CD4-positive, alpha-beta T cell (primary cell): ENCODE data around the gene UBXN11. TPM values are rescaled to one million over a fixed set of nuclear protein-coding genes. Genes with fewer than 3 reads are reported as not detected.

Experiments used
- ATAC-seq: fragments of 200-7000 bp; cut with Tn5 transposase; one replicate; pipeline ENCODE4 v1.10.0; 2022; ENCODE audit warnings: mild to moderate bottlenecking; ENCODE audit not compliant: poor library complexity
- CTCF ChIA-PET: fragments of 350-600 bp; sonication (Branson Sonifier 250); formaldehyde crosslinking; loops from one replicate; lab custom pipeline; 2021; ENCODE audit warnings: antibody characterized with exemption, inconsistent platforms; lab: Charles Lee
- POLR2A ChIA-PET: fragments of 350-600 bp; sonication (Branson Sonifier 250); formaldehyde crosslinking; loops from one replicate; lab custom pipeline; 2021; ENCODE audit warnings: antibody characterized with exemption, inconsistent platforms; lab: Charles Lee
- DNase-seq, 14 experiments: peaks; one replicate each; pipeline ENCODE4 v3.0.0-alpha.2; 2013 to 2020; ENCODE audit warnings: mixed read lengths in 2 of 14
- H3K27ac ChIP-seq, 2 donors: one replicate each; pipeline versions ENCODE4 v1.5.1 to v1.7.0; 2013; ENCODE audit warnings: low read length in 2 of 2, low read depth in 1 of 2, mild to moderate bottlenecking in 1 of 2
- H3K27me3 ChIP-seq, 2 experiments: 1 replicate in 1 of 2; 2 replicates in 1 of 2; pipeline versions ENCODE4 v1.6.1 to v1.7.0; 2013; ENCODE audit warnings: low read length in 2 of 2, control low read depth in 1 of 2, mild to moderate bottlenecking in 1 of 2, moderate library complexity in 1 of 2; ENCODE audit not compliant: insufficient read depth in 2 of 2, control insufficient read depth in 1 of 2
- H3K36me3 ChIP-seq: one replicate; pipeline ENCODE4 v1.6.1; 2013; ENCODE audit warnings: low read length, control low read depth; ENCODE audit not compliant: insufficient read depth
- H3K4me1 ChIP-seq: one replicate; pipeline ENCODE4 v1.6.1; 2013; ENCODE audit warnings: low read length, control low read depth; ENCODE audit not compliant: insufficient read depth
- H3K4me3 ChIP-seq: one replicate; pipeline ENCODE4 v1.5.1; 2013; ENCODE audit warnings: mild to moderate bottlenecking, low read length, moderate library complexity
- H3K9me3 ChIP-seq, 2 experiments: 1 replicate in 1 of 2; 2 replicates in 1 of 2; pipeline versions ENCODE4 v1.6.1 to v1.7.0; 2013; ENCODE audit warnings: low read length in 2 of 2, mild to moderate bottlenecking in 2 of 2, control low read depth in 1 of 2, moderate library complexity in 1 of 2; ENCODE audit not compliant: control insufficient read depth in 1 of 2, insufficient read depth in 1 of 2
- H3K27ac Mint-ChIP-seq: one replicate; pipeline ENCODE4 v1.8.0; 2020; ENCODE audit warnings: mixed read lengths
- H3K27me3 Mint-ChIP-seq: one replicate; pipeline ENCODE4 v1.8.0; 2021; ENCODE audit warnings: mixed read lengths
- H3K36me3 Mint-ChIP-seq: one replicate; pipeline ENCODE4 v1.8.0; 2021; ENCODE audit warnings: low read depth, mixed read lengths
- H3K4me1 Mint-ChIP-seq: one replicate; pipeline ENCODE4 v1.8.0; 2021; ENCODE audit warnings: low read depth, mixed read lengths
- H3K4me3 Mint-ChIP-seq: one replicate; pipeline ENCODE4 v1.8.0; 2020; ENCODE audit warnings: mild to moderate bottlenecking, mixed read lengths
- H3K9me3 Mint-ChIP-seq: one replicate; pipeline ENCODE4 v1.8.0; 2020; ENCODE audit warnings: mixed read lengths
- intact Hi-C, 2 experiments: fragments of 100-400 bp; cut with DNase I in 1 of 2; cut with micrococcal nuclease in 1 of 2; formaldehyde crosslinking; loops; one replicate each; pipeline versions ENCODE4 v1.15.1 to v1.9.0; 2023 to 2025; cut with DNase I, micrococcal nuclease
- total RNA-seq, 174 experiments: library from RNA in 2 of 174; stranded (reverse) in 2 of 174; gene quantifications; one replicate each; pipeline ENCODE4 v1.2.3 and lab custom pipeline; 2021 to 2026
- TF ChIP-seq, protein P1 (sequence below): fragments of 200-600 bp; IDR thresholded peaks from one replicate; pipeline ENCODE4 v1.8.0; 2022; ENCODE audit warnings: antibody characterized with exemption, mild to moderate bottlenecking

UBXN11 gene
- total RNA-seq, 2 experiments from 2014 or later, result 39.3 to 42.3 TPM

DNA sequence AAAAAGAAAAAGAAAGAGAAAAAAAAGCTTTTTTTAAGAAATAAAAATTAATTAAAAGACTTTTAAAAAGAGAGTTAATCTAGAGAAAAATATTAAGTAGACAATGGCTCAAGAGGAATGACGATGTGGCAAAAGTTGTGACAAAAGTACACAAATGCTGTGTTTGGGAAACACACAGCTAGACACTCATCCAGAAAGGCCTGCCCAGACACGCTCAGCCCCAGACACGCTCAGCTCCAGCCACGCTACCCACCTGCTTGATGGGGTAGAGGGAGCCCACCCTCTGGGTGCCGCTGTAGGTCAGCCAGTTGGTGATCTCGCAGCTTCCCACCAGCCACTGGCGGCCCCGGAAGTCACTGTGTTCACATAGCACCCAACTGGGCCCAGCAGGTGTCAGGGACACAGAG is 21.5 kb upstream of the UBXN11 start:
- H3K9me3 ChIP-seq, result no peaks in the 10 kb centered on the region
- POLR2A ChIA-PET, result interaction anchor here (0.8 to 17.6 kb wide), 3 partner anchors 8 to 43 kb away, joined by 3 to 977 read pairs (median 5); partner anchors contain the start of gene SH3BGRL3
- peaks cover 19% of the 10 kb centered on the region for H3K36me3 Mint-ChIP-seq
- H3K4me3 Mint-ChIP-seq, result no peak overlapping the region
- H3K27ac ChIP-seq, result no peak overlapping the region
- no peak overlapping the region for H3K27ac Mint-ChIP-seq
- peaks cover 10% of the 10 kb centered on the region for H3K4me1 Mint-ChIP-seq
- no peaks in the 10 kb centered on the region for H3K27me3 ChIP-seq
- no peaks in the 10 kb centered on the region for H3K9me3 Mint-ChIP-seq
- peak in 1 of 14 experiments; percentile 17 for DNase-seq
- peaks cover 27% of the 10 kb centered on the region for H3K36me3 ChIP-seq
- TF ChIP-seq, protein P1, sequence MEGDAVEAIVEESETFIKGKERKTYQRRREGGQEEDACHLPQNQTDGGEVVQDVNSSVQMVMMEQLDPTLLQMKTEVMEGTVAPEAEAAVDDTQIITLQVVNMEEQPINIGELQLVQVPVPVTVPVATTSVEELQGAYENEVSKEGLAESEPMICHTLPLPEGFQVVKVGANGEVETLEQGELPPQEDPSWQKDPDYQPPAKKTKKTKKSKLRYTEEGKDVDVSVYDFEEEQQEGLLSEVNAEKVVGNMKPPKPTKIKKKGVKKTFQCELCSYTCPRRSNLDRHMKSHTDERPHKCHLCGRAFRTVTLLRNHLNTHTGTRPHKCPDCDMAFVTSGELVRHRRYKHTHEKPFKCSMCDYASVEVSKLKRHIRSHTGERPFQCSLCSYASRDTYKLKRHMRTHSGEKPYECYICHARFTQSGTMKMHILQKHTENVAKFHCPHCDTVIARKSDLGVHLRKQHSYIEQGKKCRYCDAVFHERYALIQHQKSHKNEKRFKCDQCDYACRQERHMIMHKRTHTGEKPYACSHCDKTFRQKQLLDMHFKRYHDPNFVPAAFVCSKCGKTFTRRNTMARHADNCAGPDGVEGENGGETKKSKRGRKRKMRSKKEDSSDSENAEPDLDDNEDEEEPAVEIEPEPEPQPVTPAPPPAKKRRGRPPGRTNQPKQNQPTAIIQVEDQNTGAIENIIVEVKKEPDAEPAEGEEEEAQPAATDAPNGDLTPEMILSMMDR, result no peak
- CTCF ChIA-PET, result interaction anchor here (1.0 to 1.7 kb wide), 5 partner anchors 10 to 142 kb away, joined by 3 to 6 read pairs (median 4); partner anchors contain the start of gene CD52
- peaks cover 8% of the 10 kb centered on the region for H3K4me1 ChIP-seq
- no peak for ATAC-seq
- H3K27me3 Mint-ChIP-seq, result no peaks in the 10 kb centered on the region
- H3K4me3 ChIP-seq, result no peak overlapping the region
- intact Hi-C loops, result no loop called here

DNA sequence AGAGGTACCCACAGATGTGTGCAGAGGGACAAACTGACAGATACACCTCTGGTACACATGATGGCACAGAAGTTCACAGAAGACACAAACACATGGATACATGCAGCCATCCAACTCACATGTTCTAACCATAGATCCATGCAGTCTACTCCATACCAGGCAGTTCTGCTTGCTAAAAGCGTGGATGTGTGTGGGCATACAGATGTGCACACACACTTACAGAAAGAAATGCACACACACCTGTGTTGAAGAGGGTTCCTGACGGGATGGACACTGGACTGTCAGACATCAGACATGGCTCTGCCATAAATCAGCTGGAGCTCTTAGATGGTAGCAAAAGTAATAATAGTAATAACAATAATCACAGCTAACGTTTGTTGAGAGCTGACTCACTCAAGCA is 18.1 kb upstream of the UBXN11 start:
- CTCF ChIA-PET, result interaction anchor here (1.2 to 12.0 kb wide), 2 partner anchors 38 to 91 kb away, joined by 3 to 223 read pairs; no protein-coding TSS in a partner anchor

DNA sequence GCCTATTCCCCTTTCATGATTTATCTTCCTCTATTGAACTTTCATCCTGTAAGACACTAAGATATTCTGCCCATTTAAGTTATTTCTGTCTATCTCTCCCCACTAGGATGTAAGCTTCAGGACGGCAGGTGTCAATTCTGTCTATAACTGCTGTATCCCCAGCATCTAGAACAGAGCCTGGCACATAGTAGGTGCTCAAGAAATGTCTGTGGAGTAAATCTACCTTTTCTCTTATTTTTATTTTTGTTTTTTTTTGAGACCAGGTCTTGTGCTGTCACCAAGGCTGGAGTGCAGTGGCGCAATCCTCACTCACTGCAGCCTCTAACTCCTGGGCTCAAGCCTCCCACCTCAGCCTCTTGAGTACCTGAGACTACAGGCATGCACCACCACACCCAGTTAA is 16.9 kb upstream of the UBXN11 start:
- Mint-ChIP-seq H3K27ac (peak overlapping the region; percentile 46), H3K36me3 (peaks cover 61% of the 10 kb centered on the region), H3K4me3 (no peak overlapping the region), H3K4me1 (peaks cover 43% of the 10 kb centered on the region), H3K27me3 (no peaks in the 10 kb centered on the region), H3K9me3 (no peaks in the 10 kb centered on the region)
- CTCF ChIA-PET, result interaction anchor here (0.7 to 12.0 kb wide), 6 partner anchors 17 to 94 kb away, joined by 3 to 223 read pairs (median 30); partner anchors contain the start of gene CEP85
- POLR2A ChIA-PET, result interaction anchor here (0.7 to 17.6 kb wide), 6 partner anchors 15 to 89 kb away, joined by 4 to 977 read pairs (median 32); partner anchors contain the start of genes SH3BGRL3 and UBXN11
- intact Hi-C loops, result loop anchor here in 1 of 2 experiments (5.0 kb wide), 2 partner anchors 39 to 156 kb away; partner anchors contain the start of genes C1orf232 and ZNF593
- TF ChIP-seq, protein P1, result no peak
- peaks cover 33% of the 10 kb centered on the region for H3K4me1 ChIP-seq
- H3K4me3 ChIP-seq, result no peak overlapping the region
- peaks cover 55% of the 10 kb centered on the region for H3K36me3 ChIP-seq
- no peaks in the 10 kb centered on the region for H3K27me3 ChIP-seq
- H3K27ac ChIP-seq, result no peak overlapping the region
- no peak for DNase-seq
- no peak for ATAC-seq
- H3K9me3 ChIP-seq, result no peaks in the 10 kb centered on the region

More for the DNA sequence above, 18.1 kb upstream of the UBXN11 start:
- no peak overlapping the region for H3K4me3 Mint-ChIP-seq
- no peak overlapping the region for H3K27ac ChIP-seq
- ATAC-seq, result no peak
- peaks cover 33% of the 10 kb centered on the region for H3K4me1 ChIP-seq
- H3K27ac Mint-ChIP-seq, result no peak overlapping the region
- intact Hi-C loops, result loop anchor here in 1 of 2 experiments (5.0 kb wide), 2 partner anchors 38 to 157 kb away; partner anchors contain the start of genes C1orf232 and ZNF593
- TF ChIP-seq, protein P1, result no peak
- peaks cover 40% of the 10 kb centered on the region for H3K4me1 Mint-ChIP-seq
- no peaks in the 10 kb centered on the region for H3K9me3 ChIP-seq
- DNase-seq, result no peak
- H3K27me3 ChIP-seq, result no peaks in the 10 kb centered on the region
- peaks cover 49% of the 10 kb centered on the region for H3K36me3 Mint-ChIP-seq
- no peak overlapping the region for H3K4me3 ChIP-seq
- no peaks in the 10 kb centered on the region for H3K27me3 Mint-ChIP-seq
- H3K9me3 Mint-ChIP-seq, result no peaks in the 10 kb centered on the region
- H3K36me3 ChIP-seq, result peaks cover 50% of the 10 kb centered on the region
- POLR2A ChIA-PET, result interaction anchor here (1.3 to 17.6 kb wide), 3 partner anchors 16 to 40 kb away, joined by 4 to 977 read pairs (median 200); partner anchors contain the start of genes SH3BGRL3 and UBXN11
